PFSK-1 (cell line): ENCODE data around the gene EXOC4.

ENCODE experiments used
- POLR2AphosphoS5 ChIP-seq: IDR thresholded peaks from 2 replicates; pipeline ENCODE4 v1.6.1; 2012; ENCODE audit warnings: low read depth, mild to moderate bottlenecking, control low read depth, low read length, moderate library complexity
- TAF1 ChIP-seq: IDR thresholded peaks from 2 replicates; pipeline ENCODE4 v1.6.1; 2012; ENCODE audit warnings: low read length, control low read depth, borderline replicate concordance; ENCODE audit not compliant: insufficient read depth

DNA sequence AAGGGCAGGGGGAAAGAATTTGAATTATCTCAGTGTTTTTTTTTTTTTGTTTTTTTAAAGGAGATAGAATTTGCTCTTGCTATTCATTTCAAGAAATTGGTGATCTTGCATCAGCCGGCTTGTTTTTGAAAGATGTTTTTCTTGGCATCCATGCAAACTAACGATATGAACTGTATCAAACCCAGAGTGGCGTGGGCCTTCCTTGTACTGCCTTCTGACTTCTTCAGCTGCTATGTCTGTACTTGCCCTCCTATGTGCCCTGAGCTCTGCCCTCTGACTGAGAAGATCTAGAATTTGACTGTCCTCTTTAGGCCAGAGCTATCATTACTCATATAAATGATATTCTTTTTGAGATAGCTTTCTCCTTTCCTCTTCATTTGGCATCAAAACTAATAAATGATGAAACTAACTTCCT lies 183.1 kb downstream of the EXOC4 start:
- no peak for TF ChIP-seq POLR2AphosphoS5
- TF ChIP-seq TAF1 = no peak
